SK-N-MC (cell line): ENCODE results near the gene PTPRK.

Experiments used
- DNase-seq: peaks from one replicate; pipeline ENCODE4 v3.0.0-alpha.2; 2011; ENCODE audit warnings: low read depth, low spot score
- H3K27ac ChIP-seq: fragments of 200-600 bp; sonication (generic); 2 replicates; pipeline ENCODE4 v1.5.1; 2016; ENCODE audit warnings: mixed run types
- H3K36me3 ChIP-seq: fragments of 200-600 bp; sonication (generic); 2 replicates; pipeline ENCODE4 v1.6.1; 2017; ENCODE audit warnings: antibody characterized with exemption, low read length, mixed read lengths; ENCODE audit not compliant: insufficient read depth
- H3K4me3 ChIP-seq: fragments of 200-600 bp; sonication (generic); 2 replicates; pipeline ENCODE4 v1.5.1; 2016
- H3K9ac ChIP-seq: fragments of 200-600 bp; sonication (generic); 2 replicates; pipeline ENCODE4 v1.8.0; 2017; ENCODE audit warnings: mixed run types, mixed read lengths; ENCODE audit not compliant: insufficient read length
- H3K9me3 ChIP-seq: fragments of 200-600 bp; sonication (generic); 2 replicates; pipeline ENCODE4 v1.6.1; 2017; ENCODE audit warnings: low read depth, mild to moderate bottlenecking, antibody characterized with exemption, low read length, moderate library complexity, mixed read lengths
- EZH2 ChIP-seq: fragments of 200-600 bp; sonication (generic); IDR thresholded peaks from one replicate; pipeline ENCODE4 v1.6.1; 2017; ENCODE audit warnings: antibody characterized with exemption
- FOXP2 ChIP-seq: optimal IDR thresholded peaks from 2 replicates; pipeline ENCODE3; 2011; ENCODE audit warnings: mild to moderate bottlenecking, moderate library complexity; ENCODE audit not compliant: insufficient read depth; ENCODE audit errors: extremely low read length, control extremely low read depth
- POLR2AphosphoS5 ChIP-seq: IDR thresholded peaks from 2 replicates; pipeline ENCODE4 v1.6.1; 2012; ENCODE audit warnings: mild to moderate bottlenecking, low read depth, low read length, borderline replicate concordance

PTPRK gene

GRCh38 chr6:127963495-127963894 is 556.9 kb downstream of the PTPRK start:
- DNase-seq = no peak
- Histone ChIP-seq H3K9ac (no peak overlapping the region), H3K27ac (no peak overlapping the region), H3K4me3 (no peak overlapping the region), H3K9me3 (0 out of 2 replicates have a peak, but pooled peaks cover 6% of the 10 kb centered on the region), H3K36me3 (peaks cover 8% of the 10 kb centered on the region)
- TF ChIP-seq POLR2AphosphoS5 (no peak), FOXP2 (no peak), EZH2 (no peak)

GRCh38 chr6:127959869-127960268 is 560.5 kb downstream of the PTPRK start:
- Histone ChIP-seq H3K4me3 (no peak overlapping the region), H3K9ac (no peak overlapping the region), H3K27ac (no peak overlapping the region), H3K9me3 (no peaks in the 10 kb centered on the region), H3K36me3 (no peaks in the 10 kb centered on the region)
- TF ChIP-seq FOXP2 (no peak), POLR2AphosphoS5 (no peak), EZH2 (no peak)
- no peak for DNase-seq

- no peak overlapping the region for H3K4me3 ChIP-seq
- no peaks in the 10 kb centered on the region for H3K36me3 ChIP-seq
- H3K9ac ChIP-seq = no peak overlapping the region
- DNase-seq = no peak
- no peak overlapping the region for H3K27ac ChIP-seq
- H3K9me3 ChIP-seq = no peaks in the 10 kb centered on the region
- TF ChIP-seq POLR2AphosphoS5 (no peak), EZH2 (no peak)
Measured at GRCh38 chr6:127956956-127957355, 563.4 kb downstream of the PTPRK start.

GRCh38 chr6:127956260-127956888 is 564.0 kb downstream of the PTPRK start:
- Histone ChIP-seq H3K9me3 (no peaks in the 10 kb centered on the region), H3K36me3 (no peaks in the 10 kb centered on the region), H3K27ac (no peak overlapping the region), H3K4me3 (no peak overlapping the region), H3K9ac (no peak overlapping the region)
- TF ChIP-seq POLR2AphosphoS5 = no peak
- no peak for TF ChIP-seq FOXP2
- TF ChIP-seq EZH2 = no peak
- no peak for DNase-seq

GRCh38 chr6:127954082-127954481 is 566.3 kb downstream of the PTPRK start:
- Histone ChIP-seq H3K9ac (no peak overlapping the region), H3K36me3 (no peaks in the 10 kb centered on the region), H3K4me3 (no peak overlapping the region), H3K27ac (no peak overlapping the region), H3K9me3 (no peaks in the 10 kb centered on the region)
- DNase-seq = no peak
- no peak for TF ChIP-seq FOXP2
- TF ChIP-seq POLR2AphosphoS5 = no peak
- TF ChIP-seq EZH2 = no peak

- no peak for DNase-seq
- no peak overlapping the region for H3K4me3 ChIP-seq
- no peaks in the 10 kb centered on the region for H3K9me3 ChIP-seq
- no peak overlapping the region for H3K27ac ChIP-seq
- H3K9ac ChIP-seq = no peak overlapping the region
- TF ChIP-seq POLR2AphosphoS5 (no peak), FOXP2 (no peak), EZH2 (no peak)
- H3K36me3 ChIP-seq = no peaks in the 10 kb centered on the region
Measured at GRCh38 chr6:127952831-127953230, 567.6 kb downstream of the PTPRK start.

- H3K9ac ChIP-seq = no peak overlapping the region
- no peaks in the 10 kb centered on the region for H3K9me3 ChIP-seq
- TF ChIP-seq FOXP2 = no peak
- TF ChIP-seq EZH2 = no peak
- TF ChIP-seq POLR2AphosphoS5 = no peak
- H3K36me3 ChIP-seq = no peaks in the 10 kb centered on the region
- H3K4me3 ChIP-seq = no peak overlapping the region
- no peak for DNase-seq
- H3K27ac ChIP-seq = no peak overlapping the region
Measured at GRCh38 chr6:127952176-127952575, 568.2 kb downstream of the PTPRK start.

- no peak overlapping the region for H3K27ac ChIP-seq
- no peak overlapping the region for H3K4me3 ChIP-seq
- no peaks in the 10 kb centered on the region for H3K36me3 ChIP-seq
- no peak for DNase-seq
- TF ChIP-seq FOXP2 = no peak
- TF ChIP-seq POLR2AphosphoS5 = no peak
- no peak for TF ChIP-seq EZH2
- H3K9ac ChIP-seq = no peak overlapping the region
- no peaks in the 10 kb centered on the region for H3K9me3 ChIP-seq
Measured at GRCh38 chr6:127951172-127951917, 569.1 kb downstream of the PTPRK start.
